Loucy (cell line): Measurements from ENCODE around the gene TTPAL.
A peak's percentile ranks its signal among the peaks of the same experiment; 100 is the strongest.

ENCODE experiments used
- H2AFZ ChIP-seq: fragments of 200-600 bp; sonication (generic); 2 replicates; pipeline ENCODE4 v1.6.0; 2016; ENCODE audit warnings: antibody characterized with exemption, mild to moderate bottlenecking, low read length, moderate library complexity
- H3F3A ChIP-seq: fragments of 200-600 bp; 2 replicates; pipeline ENCODE4 v1.6.0; 2016; ENCODE audit warnings: antibody characterized with exemption, low read depth, mild to moderate bottlenecking
- H3K27me3 ChIP-seq: fragments of 200-600 bp; sonication (generic); 2 replicates; pipeline ENCODE4 v1.6.1; 2014; ENCODE audit warnings: low read length, mild to moderate bottlenecking; ENCODE audit not compliant: insufficient read depth, poor library complexity, severe bottlenecking
- H3K36me3 ChIP-seq: fragments of 200-600 bp; sonication (generic); 2 replicates; pipeline ENCODE4 v1.6.1; 2016; ENCODE audit warnings: low read length; ENCODE audit not compliant: insufficient read depth
- H3K4me1 ChIP-seq: fragments of 200-600 bp; sonication (generic); 2 replicates; pipeline ENCODE4 v1.5.1; 2014; ENCODE audit warnings: low read length, mild to moderate bottlenecking; ENCODE audit not compliant: insufficient read depth, poor library complexity, severe bottlenecking
- H3K4me2 ChIP-seq: fragments of 200-600 bp; sonication (generic); 2 replicates; pipeline ENCODE4 v1.6.0; 2014; ENCODE audit warnings: antibody characterized with exemption, low read length, low read depth, mild to moderate bottlenecking; ENCODE audit not compliant: poor library complexity, severe bottlenecking
- H3K4me3 ChIP-seq: fragments of 200-600 bp; sonication (generic); 2 replicates; pipeline ENCODE4 v1.5.1; 2014; ENCODE audit warnings: low read length, mild to moderate bottlenecking, mixed read lengths; ENCODE audit not compliant: poor library complexity, severe bottlenecking
- H3K79me2 ChIP-seq: fragments of 200-600 bp; sonication (generic); 2 replicates; pipeline ENCODE4 v1.6.1; 2014; ENCODE audit warnings: low read length; ENCODE audit not compliant: insufficient read depth
- H3K9ac ChIP-seq: fragments of 200-600 bp; sonication (generic); 2 replicates; pipeline ENCODE4 v1.6.0; 2014; ENCODE audit warnings: mild to moderate bottlenecking, low read depth, low read length, moderate library complexity; ENCODE audit not compliant: poor library complexity, severe bottlenecking
- H3K9me2 ChIP-seq: fragments of 200-600 bp; sonication (generic); replicated peaks from 2 replicates; pipeline ENCODE4 v1.6.1; 2016; ENCODE audit warnings: low read depth, low read length, mixed read lengths
- H3K9me3 ChIP-seq: fragments of 200-600 bp; sonication (generic); 2 replicates; pipeline ENCODE4 v1.6.1; 2014; ENCODE audit warnings: mild to moderate bottlenecking, antibody characterized with exemption, low read length, low read depth; ENCODE audit not compliant: insufficient read depth
- H4K20me1 ChIP-seq: fragments of 200-600 bp; sonication (generic); 2 replicates; pipeline ENCODE4 v1.6.0; 2014; ENCODE audit warnings: antibody characterized with exemption, low read length, mild to moderate bottlenecking; ENCODE audit not compliant: insufficient read depth, poor library complexity, severe bottlenecking
- EZH2phosphoT487 ChIP-seq: fragments of 200-600 bp; IDR thresholded peaks from 2 replicates; pipeline ENCODE4 v1.6.1; 2018; ENCODE audit warnings: antibody characterized with exemption, mild to moderate bottlenecking, moderate library complexity, borderline replicate concordance
- TF ChIP-seq, protein P1 (sequence below): fragments of 200-600 bp; sonication (generic); conservative IDR thresholded peaks from 2 replicates; pipeline ENCODE4 v1.5.1; 2014; ENCODE audit warnings: mild to moderate bottlenecking, antibody characterized with exemption, low read length

Gene TTPAL

GRCh38 chr20:44540834-44541233 is 65.2 kb downstream of the TTPAL start:
- Histone ChIP-seq H3K36me3 (no peaks in the 10 kb centered on the region), H3K27me3 (no peaks in the 10 kb centered on the region), H3K9ac (no peak overlapping the region), H3K4me1 (peaks cover 34% of the 10 kb centered on the region), H4K20me1 (no peaks in the 10 kb centered on the region), H3K4me2 (no peak overlapping the region), H3K79me2 (peaks cover 12% of the 10 kb centered on the region; the same call in 1 of the 2 replicates), H2AFZ (no peak overlapping the region), H3F3A (no peaks in the 10 kb centered on the region; the same call in 1 of the 2 replicates), H3K4me3 (no peak overlapping the region), H3K9me2 (no peaks in the 10 kb centered on the region), H3K9me3 (no peaks in the 10 kb centered on the region)
- TF ChIP-seq EZH2phosphoT487, result no peak
- TF ChIP-seq, protein P1, sequence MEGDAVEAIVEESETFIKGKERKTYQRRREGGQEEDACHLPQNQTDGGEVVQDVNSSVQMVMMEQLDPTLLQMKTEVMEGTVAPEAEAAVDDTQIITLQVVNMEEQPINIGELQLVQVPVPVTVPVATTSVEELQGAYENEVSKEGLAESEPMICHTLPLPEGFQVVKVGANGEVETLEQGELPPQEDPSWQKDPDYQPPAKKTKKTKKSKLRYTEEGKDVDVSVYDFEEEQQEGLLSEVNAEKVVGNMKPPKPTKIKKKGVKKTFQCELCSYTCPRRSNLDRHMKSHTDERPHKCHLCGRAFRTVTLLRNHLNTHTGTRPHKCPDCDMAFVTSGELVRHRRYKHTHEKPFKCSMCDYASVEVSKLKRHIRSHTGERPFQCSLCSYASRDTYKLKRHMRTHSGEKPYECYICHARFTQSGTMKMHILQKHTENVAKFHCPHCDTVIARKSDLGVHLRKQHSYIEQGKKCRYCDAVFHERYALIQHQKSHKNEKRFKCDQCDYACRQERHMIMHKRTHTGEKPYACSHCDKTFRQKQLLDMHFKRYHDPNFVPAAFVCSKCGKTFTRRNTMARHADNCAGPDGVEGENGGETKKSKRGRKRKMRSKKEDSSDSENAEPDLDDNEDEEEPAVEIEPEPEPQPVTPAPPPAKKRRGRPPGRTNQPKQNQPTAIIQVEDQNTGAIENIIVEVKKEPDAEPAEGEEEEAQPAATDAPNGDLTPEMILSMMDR, result no peak

- no peak overlapping the region for H3K4me3 ChIP-seq
- peaks cover 13% of the 10 kb centered on the region; the same call in 1 of the 2 replicates for H3K79me2 ChIP-seq
- H3K27me3 ChIP-seq, result no peaks in the 10 kb centered on the region
- H4K20me1 ChIP-seq, result no peaks in the 10 kb centered on the region
- TF ChIP-seq, protein P1, result no peak
- TF ChIP-seq EZH2phosphoT487, result no peak
- H3K4me2 ChIP-seq, result no peak overlapping the region
- H2AFZ ChIP-seq, result no peak overlapping the region
- H3K9ac ChIP-seq, result no peak overlapping the region
- H3K9me3 ChIP-seq, result no peaks in the 10 kb centered on the region
- no peaks in the 10 kb centered on the region for H3K9me2 ChIP-seq
- H3K4me1 ChIP-seq, result peaks cover 27% of the 10 kb centered on the region
- H3F3A ChIP-seq, result no peaks in the 10 kb centered on the region; the same call in 1 of the 2 replicates
- no peaks in the 10 kb centered on the region for H3K36me3 ChIP-seq
Measured at GRCh38 chr20:44541992-44542391, 66.3 kb downstream of the TTPAL start.

- Histone ChIP-seq H3K9ac (peak overlapping the region; percentile 28), H3K27me3 (no peaks in the 10 kb centered on the region), H3K79me2 (peaks cover 17% of the 10 kb centered on the region; the same call in 1 of the 2 replicates), H4K20me1 (no peaks in the 10 kb centered on the region), H3K36me3 (no peaks in the 10 kb centered on the region), H3K4me2 (peak overlapping the region; percentile 52), H3K9me3 (no peaks in the 10 kb centered on the region), H3K4me3 (no peak overlapping the region), H2AFZ (no peak overlapping the region; the same call in 1 of the 2 replicates), H3K4me1 (peaks cover 27% of the 10 kb centered on the region), H3F3A (no peaks in the 10 kb centered on the region; the same call in 1 of the 2 replicates), H3K9me2 (no peaks in the 10 kb centered on the region)
- TF ChIP-seq, protein P1, result no peak
- no peak for TF ChIP-seq EZH2phosphoT487
Measured at GRCh38 chr20:44542890-44543289, 67.2 kb downstream of the TTPAL start.
